Astrocyte (in vitro differentiated cells and primary cell): ENCODE results near the gene AFF3. TPM values are rescaled to one million over a fixed set of nuclear protein-coding genes. Genes with fewer than 3 reads are reported as not detected.
"Not testable (repeated sequence)": the region's sequence is repeated elsewhere in the genome, so short reads cannot be mapped to it uniquely, and the experiment has no call there.

Experiments
- DNase-seq: peaks from one replicate; pipeline ENCODE4 v3.0.0-alpha.2; 2010; ENCODE audit warnings: low read depth
- FAIRE-seq: peaks from 2 replicates; lab custom pipeline; 2011; peaks lifted over from hg19 to GRCh38; lab: Jason Lieb, UNC
- H2AFZ ChIP-seq: 2 replicates; pipeline ENCODE4 v1.6.0; 2012; ENCODE audit warnings: low read depth, low read length, inconsistent platforms
- H3K27ac ChIP-seq: 2 replicates; pipeline ENCODE4 v1.5.1; 2011; ENCODE audit warnings: low read depth, low read length, inconsistent platforms
- H3K27me3 ChIP-seq: 2 replicates; pipeline ENCODE4 v1.6.0; 2011; ENCODE audit warnings: low read length, inconsistent platforms; ENCODE audit not compliant: insufficient read depth
- H3K36me3 ChIP-seq: 2 replicates; pipeline ENCODE4 v1.5.1; 2011; ENCODE audit warnings: low read length, inconsistent platforms; ENCODE audit not compliant: insufficient read depth
- H3K4me1 ChIP-seq: 2 replicates; pipeline ENCODE4 v1.5.1; 2011; ENCODE audit warnings: low read length, inconsistent platforms; ENCODE audit not compliant: insufficient read depth
- H3K4me2 ChIP-seq: 2 replicates; pipeline ENCODE4 v1.6.0; 2012; ENCODE audit warnings: low read length, inconsistent platforms
- H3K4me3 ChIP-seq: 2 replicates; pipeline ENCODE4 v1.5.1; 2011; ENCODE audit warnings: low read depth, mild to moderate bottlenecking, low read length, inconsistent platforms; ENCODE audit not compliant: insufficient read depth
- H3K79me2 ChIP-seq: 2 replicates; pipeline ENCODE4 v1.6.0; 2012; ENCODE audit warnings: mild to moderate bottlenecking, low read length, inconsistent platforms; ENCODE audit not compliant: insufficient read depth
- H3K9ac ChIP-seq: 2 replicates; pipeline ENCODE4 v1.6.0; 2012; ENCODE audit warnings: mild to moderate bottlenecking, low read length, inconsistent platforms
- H3K9me3 ChIP-seq: 2 replicates; pipeline ENCODE4 v1.5.1; 2012; ENCODE audit warnings: low read depth, mild to moderate bottlenecking, low read length, inconsistent platforms; ENCODE audit not compliant: insufficient read depth
- H4K20me1 ChIP-seq: 2 replicates; pipeline ENCODE4 v1.6.0; 2012; ENCODE audit warnings: low read length, inconsistent platforms; ENCODE audit not compliant: insufficient read depth
- H3K27ac Mint-ChIP-seq: one replicate; pipeline ENCODE4 v1.8.0; 2021; ENCODE audit warnings: mild to moderate bottlenecking, mixed read lengths; ENCODE audit not compliant: unreplicated experiment
- H3K27me3 Mint-ChIP-seq: one replicate; pipeline ENCODE4 v1.8.0; 2021; ENCODE audit warnings: low read depth, mixed read lengths; ENCODE audit not compliant: unreplicated experiment
- H3K36me3 Mint-ChIP-seq: one replicate; pipeline ENCODE4 v1.8.0; 2021; ENCODE audit warnings: low read depth, mixed read lengths; ENCODE audit not compliant: unreplicated experiment
- H3K4me1 Mint-ChIP-seq: one replicate; pipeline ENCODE4 v1.8.0; 2021; ENCODE audit warnings: low read depth, mixed read lengths; ENCODE audit not compliant: unreplicated experiment
- H3K4me3 Mint-ChIP-seq: one replicate; pipeline ENCODE4 v1.8.0; 2021; ENCODE audit warnings: mild to moderate bottlenecking, moderate library complexity, mixed read lengths; ENCODE audit not compliant: unreplicated experiment
- H3K9me3 Mint-ChIP-seq: one replicate; pipeline ENCODE4 v1.8.0; 2021; ENCODE audit warnings: mild to moderate bottlenecking, mixed read lengths; ENCODE audit not compliant: unreplicated experiment
- EZH2 ChIP-seq: IDR thresholded peaks from 2 replicates; pipeline ENCODE4 v1.6.1; 2012; ENCODE audit warnings: mild to moderate bottlenecking, low read length, inconsistent platforms; ENCODE audit not compliant: insufficient read depth
- total RNA-seq: library from RNA; stranded (reverse); gene quantifications from 2 replicates; pipeline ENCODE4 v1.2.1, GENCODE V29; 2021
- TF ChIP-seq, protein P1 (sequence below): IDR thresholded peaks from 2 replicates; pipeline ENCODE4 v1.5.1; 2011; ENCODE audit warnings: low read depth, mild to moderate bottlenecking, inconsistent platforms, low read length, moderate library complexity; ENCODE audit not compliant: insufficient read depth

The AFF3 gene
- total RNA-seq, 1 donor from 2014 or later: 14.7 TPM

DNA sequence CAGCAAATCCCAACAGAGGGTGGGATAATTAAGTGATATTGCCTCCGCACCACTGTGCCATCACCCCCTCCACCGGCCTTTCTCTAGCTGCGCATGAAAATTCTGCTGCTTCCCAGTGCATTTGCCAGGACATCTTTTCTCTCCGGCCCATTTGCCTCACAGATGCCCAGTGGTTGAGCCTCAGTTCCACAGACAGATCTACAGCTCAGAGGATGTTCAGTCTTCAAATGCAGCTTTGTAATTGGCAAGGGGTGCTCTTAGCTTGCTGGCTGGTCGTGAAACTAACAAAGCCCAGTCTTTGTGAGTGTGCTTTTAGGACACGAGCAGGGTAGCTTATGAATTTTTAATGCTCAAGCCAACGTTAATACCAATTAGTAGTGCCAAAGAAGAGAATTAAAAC is 399.2 kb downstream of the AFF3 start:
- Histone ChIP-seq H3K27me3 (no peaks in the 10 kb centered on the region), H3K36me3 (no peaks in the 10 kb centered on the region), H3K4me2 (no peak overlapping the region), H3K9ac (no peak overlapping the region), H3K27ac (no peak overlapping the region), H2AFZ (no peak overlapping the region), H4K20me1 (no peaks in the 10 kb centered on the region), H3K79me2 (no peaks in the 10 kb centered on the region), H3K4me3 (no peak overlapping the region), H3K4me1 (no peaks in the 10 kb centered on the region), H3K9me3 (no peaks in the 10 kb centered on the region)
- Mint-ChIP-seq H3K4me1 (peaks cover 2% of the 10 kb centered on the region), H3K4me3 (no peak overlapping the region), H3K36me3 (peaks cover 6% of the 10 kb centered on the region), H3K27ac (no peak overlapping the region), H3K27me3 (no peaks in the 10 kb centered on the region), H3K9me3 (no peaks in the 10 kb centered on the region)
- FAIRE-seq (peak; percentile 20), DNase-seq (no peak)
- TF ChIP-seq, protein P1, sequence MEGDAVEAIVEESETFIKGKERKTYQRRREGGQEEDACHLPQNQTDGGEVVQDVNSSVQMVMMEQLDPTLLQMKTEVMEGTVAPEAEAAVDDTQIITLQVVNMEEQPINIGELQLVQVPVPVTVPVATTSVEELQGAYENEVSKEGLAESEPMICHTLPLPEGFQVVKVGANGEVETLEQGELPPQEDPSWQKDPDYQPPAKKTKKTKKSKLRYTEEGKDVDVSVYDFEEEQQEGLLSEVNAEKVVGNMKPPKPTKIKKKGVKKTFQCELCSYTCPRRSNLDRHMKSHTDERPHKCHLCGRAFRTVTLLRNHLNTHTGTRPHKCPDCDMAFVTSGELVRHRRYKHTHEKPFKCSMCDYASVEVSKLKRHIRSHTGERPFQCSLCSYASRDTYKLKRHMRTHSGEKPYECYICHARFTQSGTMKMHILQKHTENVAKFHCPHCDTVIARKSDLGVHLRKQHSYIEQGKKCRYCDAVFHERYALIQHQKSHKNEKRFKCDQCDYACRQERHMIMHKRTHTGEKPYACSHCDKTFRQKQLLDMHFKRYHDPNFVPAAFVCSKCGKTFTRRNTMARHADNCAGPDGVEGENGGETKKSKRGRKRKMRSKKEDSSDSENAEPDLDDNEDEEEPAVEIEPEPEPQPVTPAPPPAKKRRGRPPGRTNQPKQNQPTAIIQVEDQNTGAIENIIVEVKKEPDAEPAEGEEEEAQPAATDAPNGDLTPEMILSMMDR: no peak
- TF ChIP-seq EZH2: no peak

DNA sequence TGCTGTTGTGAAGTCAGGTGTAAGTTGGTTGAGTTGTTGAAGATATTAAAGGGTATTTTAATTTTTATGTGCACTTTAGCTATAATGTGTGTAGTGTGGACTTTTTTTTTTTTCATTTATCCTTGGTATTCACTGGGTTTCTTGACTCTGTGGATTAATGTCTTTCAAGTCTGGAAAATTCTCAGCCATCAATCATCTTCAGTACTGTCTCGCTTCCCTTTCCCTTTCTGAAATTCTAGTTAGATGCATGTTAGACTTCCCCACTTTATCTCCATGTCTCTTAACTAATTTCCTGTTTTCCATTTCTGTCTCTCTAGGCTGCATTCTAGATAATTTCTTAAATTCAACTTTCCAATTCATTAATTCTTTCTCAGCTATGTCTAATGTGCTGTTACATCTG is 404.9 kb downstream of the AFF3 start:
- no peak overlapping the region for H3K4me3 Mint-ChIP-seq
- no peak for FAIRE-seq
- H3K27me3 Mint-ChIP-seq: no peaks in the 10 kb centered on the region
- H3K36me3 Mint-ChIP-seq: peaks cover 4% of the 10 kb centered on the region
- no peaks in the 10 kb centered on the region for H3K9me3 Mint-ChIP-seq
- no peaks in the 10 kb centered on the region for H3K36me3 ChIP-seq
- DNase-seq: no peak
- no peaks in the 10 kb centered on the region for H3K9me3 ChIP-seq
- H3K4me1 Mint-ChIP-seq: peaks cover 2% of the 10 kb centered on the region
- H3K79me2 ChIP-seq: no peaks in the 10 kb centered on the region
- no peak overlapping the region for H3K27ac Mint-ChIP-seq
- no peak overlapping the region for H3K27ac ChIP-seq
- TF ChIP-seq, protein P1: no peak
- TF ChIP-seq EZH2: no peak
- no peak overlapping the region for H2AFZ ChIP-seq
- no peak overlapping the region for H3K4me2 ChIP-seq
- no peaks in the 10 kb centered on the region for H3K27me3 ChIP-seq
- peaks cover 2% of the 10 kb centered on the region for H3K4me1 ChIP-seq
- H3K9ac ChIP-seq: no peak overlapping the region
- no peak overlapping the region for H3K4me3 ChIP-seq
- H4K20me1 ChIP-seq: no peaks in the 10 kb centered on the region

DNA sequence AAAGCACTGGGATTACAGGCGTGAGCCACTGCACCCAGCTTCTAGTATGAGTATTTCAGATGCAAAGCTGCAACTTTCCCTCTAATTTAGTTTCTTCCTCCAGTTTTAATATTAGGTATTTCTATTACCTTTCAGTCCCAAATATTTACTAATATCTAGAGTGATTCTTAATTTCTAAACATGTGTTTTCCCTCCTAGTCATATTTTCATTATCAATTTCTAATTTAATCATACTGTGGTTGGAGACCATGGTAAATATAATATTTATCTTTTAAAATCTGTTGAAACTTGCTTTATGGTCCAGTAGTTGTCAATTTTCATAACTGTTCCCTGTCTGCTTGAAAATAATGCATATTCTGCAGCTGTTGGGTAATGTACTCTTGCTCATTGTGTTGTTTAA is 406.6 kb downstream of the AFF3 start:
- Mint-ChIP-seq H3K4me3 (no peak overlapping the region), H3K9me3 (no peaks in the 10 kb centered on the region), H3K27me3 (no peaks in the 10 kb centered on the region), H3K4me1 (peaks cover 2% of the 10 kb centered on the region), H3K27ac (no peak overlapping the region), H3K36me3 (no peaks in the 10 kb centered on the region)
- H3K79me2 ChIP-seq: no peaks in the 10 kb centered on the region
- DNase-seq (no peak), FAIRE-seq (no peak)
- no peaks in the 10 kb centered on the region for H3K9me3 ChIP-seq
- TF ChIP-seq EZH2: no peak
- TF ChIP-seq, protein P1: no peak
- H3K4me1 ChIP-seq: peaks cover 2% of the 10 kb centered on the region
- no peaks in the 10 kb centered on the region for H4K20me1 ChIP-seq
- no peak overlapping the region for H3K4me2 ChIP-seq
- H3K27me3 ChIP-seq: no peaks in the 10 kb centered on the region
- H3K27ac ChIP-seq: no peak overlapping the region
- H2AFZ ChIP-seq: no peak overlapping the region
- H3K4me3 ChIP-seq: no peak overlapping the region
- no peaks in the 10 kb centered on the region for H3K36me3 ChIP-seq
- H3K9ac ChIP-seq: no peak overlapping the region

DNA sequence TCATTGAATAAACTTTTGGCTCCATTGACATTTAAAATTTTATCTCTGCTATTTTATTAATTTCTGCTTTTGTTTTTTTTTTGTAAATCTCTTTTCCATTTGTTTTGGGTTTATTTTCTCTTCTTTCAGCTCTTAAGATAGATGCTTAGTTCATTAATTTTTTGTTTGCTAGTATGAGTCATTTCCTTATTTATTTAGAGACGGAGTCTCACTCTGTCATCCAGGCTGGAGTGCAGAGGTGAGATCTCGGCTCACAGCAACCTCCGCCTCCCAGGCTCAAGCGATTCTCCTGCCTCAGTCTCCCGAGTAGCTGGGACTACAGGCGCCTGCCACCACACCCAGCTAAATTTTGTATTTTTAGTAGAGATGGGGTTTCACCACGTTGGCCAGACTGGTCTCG is 407.1 kb downstream of the AFF3 start:
- H3K36me3 Mint-ChIP-seq, H3K4me2 ChIP-seq: not testable (repeated sequence)

More for the DNA sequence above, 407.1 kb downstream of the AFF3 start:
- not testable (repeated sequence) for DNase-seq, H3K4me1 Mint-ChIP-seq, H3K4me3 ChIP-seq, H3K27ac ChIP-seq, H3K9me3 Mint-ChIP-seq, H3K9me3 ChIP-seq, H2AFZ ChIP-seq, H3K27me3 Mint-ChIP-seq, FAIRE-seq, H3K4me3 Mint-ChIP-seq, H3K36me3 ChIP-seq, H3K27ac Mint-ChIP-seq, H3K27me3 ChIP-seq, H4K20me1 ChIP-seq, H3K9ac ChIP-seq, H3K4me1 ChIP-seq, H3K79me2 ChIP-seq
